HAP-1 (cell line): Measurements from ENCODE around the gene ARHGAP5.
A peak's percentile ranks its signal among the peaks of the same experiment; 100 is the strongest.

Experiments used
- DNase-seq, 2 experiments: peaks; one replicate each; pipeline ENCODE4 v3.0.0-alpha.2; 2016 to 2020; ENCODE audit warnings: low spot score in 2 of 2
- H3K27me3 ChIP-seq: fragments of 250-450 bp; sonication (Bioruptor Pico); 2 replicates; pipeline ENCODE4 v1.5.1; 2020; ENCODE audit warnings: low read depth, mild to moderate bottlenecking, moderate library complexity
- H3K36me3 ChIP-seq: fragments of 250-450 bp; sonication (Bioruptor Pico); replicated peaks from 2 replicates; pipeline ENCODE4 v1.5.1; 2020; ENCODE audit warnings: mild to moderate bottlenecking
- H3K4me1 ChIP-seq: fragments of 250-450 bp; sonication (Bioruptor Pico); 2 replicates; pipeline ENCODE4 v1.5.1; 2020; ENCODE audit warnings: mild to moderate bottlenecking
- H3K4me3 ChIP-seq: fragments of 250-450 bp; sonication (Bioruptor Pico); 2 replicates; pipeline ENCODE4 v1.5.1; 2020; ENCODE audit warnings: mild to moderate bottlenecking, moderate library complexity
- H3K9me3 ChIP-seq: fragments of 250-450 bp; sonication (Bioruptor Pico); 2 replicates; pipeline ENCODE4 v1.5.1; 2020; ENCODE audit warnings: mild to moderate bottlenecking, moderate library complexity
- in situ Hi-C: fragments of 300-500 bp; cut with MboI; formaldehyde crosslinking; loops from 3 replicates; pipeline ENCODE4 v1.14.3; 2020; ENCODE audit warnings: low sequenced_read_pairs, inconsistent platforms, mixed read lengths

The ARHGAP5 gene

DNA sequence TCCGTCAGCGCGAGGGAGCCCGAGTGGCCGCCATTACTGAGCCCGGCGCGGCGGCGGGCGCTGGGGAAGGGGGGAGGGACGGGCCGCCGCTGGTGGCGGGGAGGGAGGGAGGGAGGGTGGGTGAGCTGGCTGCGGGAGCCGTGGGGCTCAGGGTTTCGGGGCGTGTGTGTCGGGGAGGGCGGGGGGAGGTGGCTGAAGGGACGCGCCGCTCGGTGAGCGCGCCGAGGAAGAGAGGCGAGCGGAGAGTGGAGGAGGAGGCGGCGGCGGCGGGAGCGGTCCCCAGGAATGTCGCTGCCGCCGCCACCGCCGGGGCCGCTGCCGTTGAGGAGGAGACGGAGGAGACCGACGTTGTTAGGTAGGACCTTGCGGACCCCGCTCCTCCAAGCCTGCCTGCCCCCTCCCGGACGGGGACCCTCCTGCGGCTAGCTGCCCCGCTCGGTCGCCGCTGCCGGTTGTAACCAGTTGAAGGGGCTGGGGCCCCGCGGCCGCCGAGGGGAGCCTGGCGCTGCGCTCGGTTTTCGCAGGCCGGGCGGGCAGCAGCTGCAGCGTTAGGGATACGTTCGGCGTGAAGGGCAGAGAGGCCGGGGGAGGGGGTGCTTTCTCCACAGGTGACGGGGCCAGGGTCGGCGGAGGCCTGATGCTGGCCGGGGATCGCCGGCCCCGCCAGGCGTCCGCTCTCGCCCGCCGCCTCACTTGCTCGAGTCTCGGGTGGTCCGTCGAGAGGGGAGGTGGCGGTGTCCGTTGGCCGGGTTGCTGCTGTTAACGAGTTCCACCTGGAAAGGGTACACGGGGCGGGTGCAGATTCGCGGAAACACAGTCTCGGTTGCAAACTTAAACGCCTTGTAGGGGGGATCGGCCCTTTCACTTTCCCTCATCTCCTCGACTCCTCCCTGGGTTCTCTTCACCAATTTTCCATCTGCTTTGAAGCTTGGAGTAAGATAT lies at the start of gene ARHGAP5:
Gene ARHGAP5, plus strand, starts transcription at position 224 of the 942 bp plus-strand sequence. CDS start 13,366 bp downstream, outside the sequence.
- peak in 1 of 2 experiments; percentile 51 for DNase-seq
- in situ Hi-C loops: no loop called here
- peaks cover 29% of the 10 kb centered on the region for H3K4me1 ChIP-seq

DNA sequence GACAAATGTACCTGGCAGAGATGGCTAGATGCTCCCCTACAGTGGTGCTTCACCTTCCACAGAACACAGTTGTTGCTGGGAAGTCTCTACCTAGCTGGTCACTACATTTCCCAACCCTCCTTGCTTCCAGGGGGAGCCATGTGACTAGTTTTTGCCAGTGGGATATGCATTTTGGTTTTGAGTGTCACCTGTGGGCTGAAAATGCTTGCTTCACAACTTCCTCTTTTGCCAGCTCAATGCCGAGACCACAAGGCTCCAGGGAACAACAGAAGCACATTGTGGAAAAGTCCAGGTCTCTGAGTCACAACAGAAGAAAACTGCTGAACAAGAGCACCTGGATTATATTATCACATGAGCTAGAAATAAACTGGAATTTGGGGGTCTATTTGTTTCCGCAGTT lies 48.5 kb upstream of the ARHGAP5 start:
- no peaks in the 10 kb centered on the region for H3K9me3 ChIP-seq
- no peak for DNase-seq
- H3K4me3 ChIP-seq: no peak overlapping the region
- in situ Hi-C loops: no loop called here
- H3K36me3 ChIP-seq: no peaks in the 10 kb centered on the region
- H3K4me1 ChIP-seq: peaks cover 11% of the 10 kb centered on the region
- H3K27me3 ChIP-seq: no peaks in the 10 kb centered on the region

More for the DNA sequence above, at the start of gene ARHGAP5:
- Histone ChIP-seq H3K36me3 (0 out of 2 replicates have a peak, but pooled peaks cover 4% of the 10 kb centered on the region), H3K4me3 (peak within 1 kb of the TSS; percentile 77), H3K27me3 (no peaks in the 10 kb centered on the region), H3K9me3 (no peaks in the 10 kb centered on the region)

- H3K9me3 ChIP-seq: no peaks in the 10 kb centered on the region
- H3K4me3 ChIP-seq: no peak overlapping the region
- peaks cover 11% of the 10 kb centered on the region for H3K4me1 ChIP-seq
- in situ Hi-C loops: no loop called here
- DNase-seq: no peak
- H3K27me3 ChIP-seq: no peaks in the 10 kb centered on the region
- no peaks in the 10 kb centered on the region for H3K36me3 ChIP-seq
Measured at GRCh38 chr14:32033543-32033942, 43.6 kb upstream of the ARHGAP5 start.

- H3K36me3 ChIP-seq: no peaks in the 10 kb centered on the region
- H3K27me3 ChIP-seq: no peaks in the 10 kb centered on the region
- no peak overlapping the region for H3K4me3 ChIP-seq
- in situ Hi-C loops: no loop called here
- H3K9me3 ChIP-seq: no peaks in the 10 kb centered on the region
- no peak for DNase-seq
- H3K4me1 ChIP-seq: no peaks in the 10 kb centered on the region; the same call in 1 of the 2 replicates
Measured at GRCh38 chr14:32038876-32039275, 38.2 kb upstream of the ARHGAP5 start.

DNA sequence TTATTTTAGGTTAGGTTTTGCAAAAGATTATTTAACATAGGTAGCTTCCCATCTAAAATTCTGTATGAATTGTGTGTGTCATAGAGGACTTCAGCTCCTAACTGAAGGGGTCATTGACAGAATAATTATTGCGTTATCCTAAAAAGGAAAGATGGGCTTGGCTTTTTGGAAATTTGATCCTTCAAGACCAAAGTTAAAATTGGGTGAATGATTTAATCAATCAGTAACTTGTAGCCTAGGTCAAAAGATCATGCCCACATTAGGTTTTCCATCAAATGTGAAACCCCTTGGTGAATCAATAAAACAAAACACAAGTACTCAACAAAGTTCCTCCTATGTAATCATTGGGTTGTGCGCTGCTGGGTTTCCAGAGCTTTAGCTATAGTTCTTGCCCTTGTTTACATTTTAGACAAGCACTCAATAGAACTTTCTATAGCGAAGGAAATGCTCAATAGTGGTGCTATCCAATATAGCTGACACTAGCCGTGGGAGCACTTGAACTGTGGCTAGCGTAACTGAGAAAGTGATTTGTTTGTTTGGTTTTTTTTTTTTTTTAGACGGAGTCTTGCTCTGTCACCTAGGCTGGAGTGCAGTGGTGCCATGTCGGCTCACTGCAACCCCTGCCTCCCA lies 37.6 kb upstream of the ARHGAP5 start:
- no peak overlapping the region for H3K4me3 ChIP-seq
- in situ Hi-C loops: no loop called here
- H3K36me3 ChIP-seq: no peaks in the 10 kb centered on the region
- no peaks in the 10 kb centered on the region for H3K27me3 ChIP-seq
- DNase-seq: no peak
- no peaks in the 10 kb centered on the region; the same call in 1 of the 2 replicates for H3K4me1 ChIP-seq
- no peaks in the 10 kb centered on the region for H3K9me3 ChIP-seq

GRCh38 chr14:32043624-32044023 lies 33.5 kb upstream of the ARHGAP5 start:
- H3K4me3 ChIP-seq: no peak overlapping the region
- in situ Hi-C loops: no loop called here
- H3K27me3 ChIP-seq: no peaks in the 10 kb centered on the region
- no peaks in the 10 kb centered on the region; the same call in 1 of the 2 replicates for H3K4me1 ChIP-seq
- no peak for DNase-seq
- H3K36me3 ChIP-seq: no peaks in the 10 kb centered on the region
- H3K9me3 ChIP-seq: no peaks in the 10 kb centered on the region

GRCh38 chr14:32044454-32044853 lies 32.6 kb upstream of the ARHGAP5 start:
- DNase-seq: no peak
- in situ Hi-C loops: no loop called here

GRCh38 chr14:32047791-32048190 lies 29.3 kb upstream of the ARHGAP5 start:
- H3K9me3 ChIP-seq: no peaks in the 10 kb centered on the region
- in situ Hi-C loops: no loop called here

More at GRCh38 chr14:32044454-32044853, 32.6 kb upstream of the ARHGAP5 start:
- Histone ChIP-seq H3K36me3 (no peaks in the 10 kb centered on the region), H3K27me3 (no peaks in the 10 kb centered on the region), H3K9me3 (no peaks in the 10 kb centered on the region), H3K4me1 (no peaks in the 10 kb centered on the region), H3K4me3 (no peak overlapping the region)

GRCh38 chr14:32049361-32050088 lies 27.6 kb upstream of the ARHGAP5 start:
- no peak overlapping the region for H3K4me3 ChIP-seq
- H3K9me3 ChIP-seq: no peaks in the 10 kb centered on the region
- H3K36me3 ChIP-seq: no peaks in the 10 kb centered on the region; the same call in 1 of the 2 replicates
- H3K27me3 ChIP-seq: no peaks in the 10 kb centered on the region
- in situ Hi-C loops: no loop called here
- peaks cover 14% of the 10 kb centered on the region for H3K4me1 ChIP-seq
- no peak for DNase-seq

More at GRCh38 chr14:32047791-32048190, 29.3 kb upstream of the ARHGAP5 start:
- Histone ChIP-seq H3K4me3 (no peak overlapping the region), H3K36me3 (no peaks in the 10 kb centered on the region; the same call in 1 of the 2 replicates), H3K27me3 (no peaks in the 10 kb centered on the region), H3K4me1 (peaks cover 14% of the 10 kb centered on the region)
- DNase-seq: no peak

DNA sequence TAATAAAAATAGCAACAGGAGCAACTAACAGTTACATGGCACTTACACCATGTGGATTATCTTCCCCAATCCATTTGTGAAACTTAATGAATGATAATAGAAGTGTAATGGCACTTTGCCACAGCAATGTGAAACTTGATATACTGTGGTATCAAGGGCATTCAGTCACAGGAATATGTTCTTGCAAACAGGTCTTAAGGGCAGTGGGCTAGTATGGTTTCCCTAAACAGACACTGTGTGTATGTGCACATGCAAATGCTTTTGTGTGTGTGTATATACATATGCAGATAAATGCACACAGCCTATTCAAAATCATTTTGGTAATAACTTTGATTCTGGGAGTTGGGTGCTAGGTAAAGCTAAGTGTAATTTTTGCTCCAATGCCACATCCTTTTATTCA lies 26.2 kb upstream of the ARHGAP5 start:
- no peaks in the 10 kb centered on the region for H3K27me3 ChIP-seq
- in situ Hi-C loops: no loop called here
- no peaks in the 10 kb centered on the region; the same call in 1 of the 2 replicates for H3K36me3 ChIP-seq
- DNase-seq: peak; percentile 34 to 72
- H3K9me3 ChIP-seq: no peaks in the 10 kb centered on the region
- no peak overlapping the region for H3K4me3 ChIP-seq
- peaks cover 14% of the 10 kb centered on the region for H3K4me1 ChIP-seq

DNA sequence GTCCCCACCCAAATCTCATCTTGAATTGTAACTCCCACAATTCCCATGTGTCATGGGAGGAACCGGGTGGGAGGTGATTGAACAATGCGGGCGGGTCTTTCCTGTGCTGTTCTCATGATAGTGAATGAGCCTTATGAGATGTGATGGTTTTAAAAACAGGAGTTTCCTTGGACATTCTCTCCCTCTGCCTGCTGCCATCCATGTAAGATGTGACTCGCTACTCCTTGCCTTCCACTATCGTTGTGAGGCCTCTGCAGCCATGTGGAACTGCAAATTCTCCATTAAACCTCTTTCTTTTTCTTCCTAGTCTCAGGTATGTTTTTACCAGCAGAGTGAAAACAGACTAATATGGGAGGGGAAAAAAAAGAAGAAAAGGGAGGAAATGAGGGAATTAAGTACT lies 22.6 kb upstream of the ARHGAP5 start:
- H3K4me1 ChIP-seq: peaks cover 20% of the 10 kb centered on the region
- DNase-seq: no peak
- H3K4me3 ChIP-seq: no peak overlapping the region
- H3K27me3 ChIP-seq: no peaks in the 10 kb centered on the region
- H3K9me3 ChIP-seq: no peaks in the 10 kb centered on the region
- no peaks in the 10 kb centered on the region; the same call in 1 of the 2 replicates for H3K36me3 ChIP-seq
- in situ Hi-C loops: no loop called here

DNA sequence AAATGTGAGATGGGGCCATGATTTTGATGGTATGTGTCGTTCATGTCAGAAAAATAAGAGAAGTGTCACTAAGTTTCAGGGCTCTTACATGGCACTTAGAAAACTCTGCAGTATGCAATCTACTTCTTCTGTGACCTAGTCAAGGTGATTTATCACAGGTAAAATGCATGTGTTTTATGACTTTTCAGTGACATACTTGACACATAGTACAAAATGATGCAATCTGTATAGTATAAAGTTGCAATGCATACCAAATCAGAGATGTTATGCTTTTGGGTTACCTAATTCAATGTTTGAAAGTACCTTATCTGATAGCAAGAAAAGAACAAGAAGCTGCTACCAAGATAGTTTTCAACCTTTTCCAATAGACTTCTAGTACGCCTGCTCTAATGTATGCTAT lies 21.9 kb upstream of the ARHGAP5 start:
- in situ Hi-C loops: no loop called here
- Histone ChIP-seq H3K4me1 (peaks cover 26% of the 10 kb centered on the region), H3K36me3 (no peaks in the 10 kb centered on the region; the same call in 1 of the 2 replicates), H3K9me3 (no peaks in the 10 kb centered on the region), H3K27me3 (no peaks in the 10 kb centered on the region), H3K4me3 (no peak overlapping the region)
- no peak for DNase-seq

GRCh38 chr14:32059702-32060101 lies 17.4 kb upstream of the ARHGAP5 start:
- DNase-seq: peak; percentile 24 to 55
- no peak overlapping the region for H3K4me3 ChIP-seq
- H3K27me3 ChIP-seq: no peaks in the 10 kb centered on the region
- in situ Hi-C loops: no loop called here
- H3K36me3 ChIP-seq: no peaks in the 10 kb centered on the region
- H3K4me1 ChIP-seq: peaks cover 13% of the 10 kb centered on the region
- H3K9me3 ChIP-seq: no peaks in the 10 kb centered on the region
